GM23338 (cell line): ENCODE data around the gene NECAB3. TPM values are rescaled to one million over a fixed set of nuclear protein-coding genes. Genes with fewer than 3 reads are reported as not detected.

ENCODE experiments used
- EZH2 ChIP-seq: fragments of 200-600 bp; sonication (generic); IDR thresholded peaks from one replicate; pipeline ENCODE4 v1.8.0; 2017; ENCODE audit warnings: antibody characterized with exemption, mild to moderate bottlenecking, low read depth; ENCODE audit not compliant: unreplicated experiment
- NANOG ChIP-seq: IDR thresholded peaks from 2 replicates; pipeline ENCODE4 v1.6.1; 2016; ENCODE audit warnings: antibody characterized with exemption, borderline replicate concordance
- POLR2AphosphoS5 ChIP-seq: IDR thresholded peaks from 2 replicates; pipeline ENCODE4 v1.6.1; 2016; ENCODE audit warnings: antibody characterized with exemption, low read depth
- REST ChIP-seq: IDR thresholded peaks from one replicate; pipeline ENCODE4 v1.6.1; 2018; ENCODE audit warnings: antibody characterized with exemption; ENCODE audit not compliant: unreplicated experiment
- ZNF331 ChIP-seq: fragments of 250-450 bp; sonication (Bioruptor Pico); IDR thresholded peaks from 2 replicates; pipeline ENCODE4 v1.5.0; 2020; ENCODE audit warnings: low read depth, mild to moderate bottlenecking, moderate library complexity
- ZNF462 ChIP-seq: fragments of 250-450 bp; sonication (Bioruptor Pico); IDR thresholded peaks from 2 replicates; pipeline ENCODE4 v1.5.0; 2020; ENCODE audit warnings: mild to moderate bottlenecking, moderate library complexity
- polyA plus RNA-seq: library from polyadenylated mRNA; unstranded; fragments of >200 nt; fragmentation: Nextera tagmentation; extraction: Ambion mirVana; gene quantifications from 2 replicates; pipeline ENCODE4 v1.2.1, GENCODE V29; 2016
- total RNA-seq: library from RNA; depleted of rRNA; stranded (reverse); fragments of >200 nt; shearing (Covaris generic); gene quantifications from 2 replicates; pipeline ENCODE4 v1.2.3, GENCODE V29; 2014

NECAB3 gene
- total and polyA plus RNA-seq, 2 experiments from 2014 or later, result 8.5 to 28.4 TPM

- TF ChIP-seq ZNF462 (CRISPR knock-in tag) (no peak), REST (no peak), EZH2 (no peak), NANOG (no peak), POLR2AphosphoS5 (no peak), ZNF331 (CRISPR knock-in tag) (no peak)
Observed at GRCh38 chr20:33686984-33687366, 12.7 kb upstream of the NECAB3 start (continued).
